K562 (cell line): ENCODE data around the gene ATXN1. TPM values are rescaled to one million over a fixed set of nuclear protein-coding genes. Genes with fewer than 3 reads are reported as not detected.

ENCODE experiments used
- ARNT ChIP-seq, 2 experiments: fragments of 450-650 bp; IDR thresholded peaks; 2 replicates each; pipeline ENCODE4 v1.6.1; 2016; ENCODE audit warnings: mild to moderate bottlenecking in 1 of 2
- ATF7 ChIP-seq: fragments of 450-650 bp; IDR thresholded peaks from 2 replicates; pipeline ENCODE4 v1.7.1; 2014; ENCODE audit warnings: mild to moderate bottlenecking, moderate library complexity
- CBFA2T2 ChIP-seq: fragments of 450-650 bp; conservative IDR thresholded peaks from 2 replicates; pipeline ENCODE4 v1.6.1; 2017; ENCODE audit warnings: mild to moderate bottlenecking
- CREB1 ChIP-seq, 2 experiments: sonication (generic) in 1 of 2; formaldehyde crosslinking in 1 of 2; IDR thresholded peaks; 2 replicates each; pipeline versions ENCODE4 v1.6.1 to v1.8.0; 2012 to 2022; ENCODE audit warnings: inconsistent platforms in 1 of 2, mild to moderate bottlenecking in 1 of 2, missing genetic modification reagents in 1 of 2, moderate library complexity in 1 of 2
- DNMT1 ChIP-seq: fragments of 450-650 bp; IDR thresholded peaks from 2 replicates; pipeline ENCODE4 v1.6.1; 2016; ENCODE audit warnings: antibody characterized with exemption, mild to moderate bottlenecking
- ESRRA ChIP-seq: fragments of 450-650 bp; IDR thresholded peaks from 2 replicates; pipeline ENCODE4 v1.6.1; 2014; ENCODE audit warnings: low read depth, mild to moderate bottlenecking, moderate library complexity, borderline replicate concordance
- ETS2 ChIP-seq: IDR thresholded peaks from 2 replicates; pipeline ENCODE4 v1.6.1; 2016; ENCODE audit warnings: borderline replicate concordance, missing genetic modification characterization, mild to moderate bottlenecking, moderate library complexity, missing compliant biosample characterization; ENCODE audit not compliant: poor library complexity, severe bottlenecking
- FOSL1 ChIP-seq: fragments of 200-800 bp; sonication (Bioruptor generic); conservative IDR thresholded peaks from 2 replicates; pipeline ENCODE4 v1.6.1; 2016; ENCODE audit warnings: missing genetic modification characterization, missing compliant biosample characterization
- FOXA1 ChIP-seq: fragments of 450-650 bp; IDR thresholded peaks from 2 replicates; pipeline ENCODE4 v1.6.1; 2016; ENCODE audit warnings: mild to moderate bottlenecking, borderline replicate concordance
- KDM5B ChIP-seq: fragments of 200-600 bp; sonication (generic); IDR thresholded peaks from 2 replicates; pipeline ENCODE4 v1.6.1; 2012; ENCODE audit warnings: low read depth, mild to moderate bottlenecking, moderate library complexity, low read length, control low read depth, inconsistent platforms; ENCODE audit not compliant: insufficient replicate concordance
- NFXL1 ChIP-seq: fragments of 450-650 bp; formaldehyde crosslinking; IDR thresholded peaks from 2 replicates; pipeline ENCODE4 v1.4.0; 2021; ENCODE audit warnings: mild to moderate bottlenecking
- NFYB ChIP-seq: IDR thresholded peaks from 2 replicates; pipeline ENCODE4 v1.6.1; 2011; ENCODE audit warnings: mild to moderate bottlenecking, moderate library complexity; ENCODE audit not compliant: insufficient read length; ENCODE audit errors: extremely low read depth
- NR4A1 ChIP-seq, 2 experiments: fragments of 250-450 bp in 1 of 2; fragments of 450-650 bp in 1 of 2; sonication (Bioruptor Pico) in 1 of 2; IDR thresholded peaks; 2 replicates each; pipeline versions ENCODE4 v1.4.0 to v1.6.1; 2016 to 2020; ENCODE audit warnings: mild to moderate bottlenecking in 2 of 2, missing compliant biosample characterization in 1 of 2, missing genetic modification characterization in 1 of 2, moderate library complexity in 1 of 2
- RBBP5 ChIP-seq: fragments of 200-600 bp; sonication (generic); IDR thresholded peaks from 2 replicates; pipeline ENCODE4 v1.6.1; 2012; ENCODE audit warnings: borderline replicate concordance, mild to moderate bottlenecking, low read length, control low read depth, inconsistent platforms; ENCODE audit not compliant: insufficient read depth, poor library complexity, severe bottlenecking
- ZFX ChIP-seq: sonication (generic); formaldehyde crosslinking; IDR thresholded peaks from 2 replicates; pipeline ENCODE4 v1.8.0; 2022; ENCODE audit warnings: mild to moderate bottlenecking, missing genetic modification reagents, moderate library complexity
- ZNF408 ChIP-seq: fragments of 250-450 bp; sonication (Bioruptor Pico); IDR thresholded peaks from 2 replicates; pipeline ENCODE4 v1.4.0; 2020; ENCODE audit warnings: low read depth, mild to moderate bottlenecking, moderate library complexity
- polyA plus RNA-seq, 8 experiments: library from polyadenylated mRNA; depleted of rRNA in 4 of 8; stranded (reverse) in 5 of 8; unstranded in 3 of 8; fragments of >200 nt; fragmentation: Nextera tagmentation in 2 of 8; fragmentation: Illumina TruSeq in 1 of 8; extraction: Ambion mirVana in 2 of 8; extraction: Trizol in 1 of 8; gene quantifications; 2 replicates each; pipeline versions ENCODE4 v1.2.1 to v1.2.3, GENCODE V29; 2011 to 2014; ENCODE audit warnings: inconsistent platforms in 1 of 8, missing spikeins in 1 of 8
- total RNA-seq, 7 experiments: library from RNA; depleted of rRNA in 6 of 7; stranded (reverse); fragments of >200 nt in 6 of 7; fragmentation: Illumina TruSeq in 2 of 7; extraction: Trizol in 2 of 7; gene quantifications; 2 replicates each; pipeline versions ENCODE4 v1.2.1 to v1.2.3, GENCODE V29; 2011 to 2021; ENCODE audit warnings: low replicate concordance in 1 of 7
- TF ChIP-seq, protein P1 (sequence below): fragments of 450-650 bp; formaldehyde crosslinking; IDR thresholded peaks from 2 replicates; pipeline ENCODE4 v1.4.0; 2020; ENCODE audit warnings: mild to moderate bottlenecking
- TF ChIP-seq, protein P2 (sequence below), 3 experiments: IDR thresholded peaks in 2 of 3; conservative IDR thresholded peaks in 1 of 3; 2 replicates each; pipeline ENCODE4 v1.5.1; 2011 to 2012; ENCODE audit warnings: low read length in 3 of 3, mild to moderate bottlenecking in 3 of 3, control low read depth in 2 of 3, improper control_type of control experiment in 1 of 3, inconsistent platforms in 1 of 3, low read depth in 1 of 3, mixed read lengths in 1 of 3, moderate library complexity in 1 of 3; ENCODE audit not compliant: insufficient read depth in 2 of 3
- TF ChIP-seq, protein P3 (sequence below), 2 experiments: fragments of 450-650 bp in 1 of 2; IDR thresholded peaks; 2 replicates each; pipeline ENCODE4 v1.6.1; 2011 to 2017; ENCODE audit warnings: low read depth in 2 of 2, antibody characterized with exemption in 1 of 2, borderline replicate concordance in 1 of 2, low read length in 1 of 2, mild to moderate bottlenecking in 1 of 2, mixed read lengths in 1 of 2; ENCODE audit not compliant: control insufficient read depth in 1 of 2
- TF ChIP-seq, protein P4 (sequence below): fragments of 250-450 bp; sonication (Bioruptor Pico); IDR thresholded peaks from 2 replicates; pipeline ENCODE4 v1.8.0; 2021; ENCODE audit warnings: moderate library complexity, mild to moderate bottlenecking, inconsistent platforms

Gene ATXN1
- total and polyA plus RNA-seq, 9 of the 15 experiments (the other 6 are each of a cell fraction or from before 2014, with no cell fraction given) = under 0.01 to 1.2 (median 0.58) TPM

DNA sequence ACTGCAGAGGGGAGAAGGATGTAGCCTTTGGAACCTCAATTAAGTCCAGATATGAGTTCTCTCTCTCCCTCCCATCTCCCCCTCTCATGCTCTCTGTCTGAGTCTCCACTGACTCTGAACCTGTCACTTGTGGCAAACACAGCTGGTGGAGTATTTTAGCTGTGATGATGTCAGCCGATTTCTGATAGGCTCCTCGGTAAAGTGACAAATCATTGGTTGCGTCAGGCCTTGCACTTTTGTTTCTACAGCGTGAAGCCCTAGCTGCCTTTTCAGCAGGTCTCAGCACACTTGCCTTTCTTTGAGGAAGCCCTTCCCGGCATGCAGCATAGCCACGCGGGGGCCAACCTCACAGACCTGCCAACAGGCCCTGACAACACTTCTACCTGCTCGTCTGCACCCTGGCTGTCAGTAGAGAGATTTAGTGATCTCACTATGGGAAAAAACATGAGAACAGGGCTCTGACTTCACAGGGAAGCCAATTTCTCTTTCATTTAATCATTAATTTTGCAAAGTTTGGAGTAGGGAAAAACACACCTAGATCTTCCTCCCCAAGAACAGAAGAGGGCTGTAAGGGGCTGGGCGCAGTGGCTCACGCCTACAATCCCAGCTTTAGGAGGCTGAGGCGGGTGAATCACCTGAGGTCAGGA is 438.5 kb downstream of the ATXN1 start (continued):
- TF ChIP-seq, protein P1, sequence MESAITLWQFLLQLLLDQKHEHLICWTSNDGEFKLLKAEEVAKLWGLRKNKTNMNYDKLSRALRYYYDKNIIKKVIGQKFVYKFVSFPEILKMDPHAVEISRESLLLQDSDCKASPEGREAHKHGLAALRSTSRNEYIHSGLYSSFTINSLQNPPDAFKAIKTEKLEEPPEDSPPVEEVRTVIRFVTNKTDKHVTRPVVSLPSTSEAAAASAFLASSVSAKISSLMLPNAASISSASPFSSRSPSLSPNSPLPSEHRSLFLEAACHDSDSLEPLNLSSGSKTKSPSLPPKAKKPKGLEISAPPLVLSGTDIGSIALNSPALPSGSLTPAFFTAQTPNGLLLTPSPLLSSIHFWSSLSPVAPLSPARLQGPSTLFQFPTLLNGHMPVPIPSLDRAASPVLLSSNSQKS (CRISPR knock-in tag) = no peak
- TF ChIP-seq ATF7 = peak; percentile 99
- no peak for TF ChIP-seq RBBP5
- TF ChIP-seq ETS2 = no peak
- peak; percentile 24 for TF ChIP-seq NFYB
- no peak; the same call in 1 of the 2 replicates for TF ChIP-seq CBFA2T2
- peak in 1 of 2 experiments; percentile 76; a peak in 1 of 4 replicates for TF ChIP-seq ARNT (IDR thresholded peaks at IDR 0.05)
- TF ChIP-seq CREB1 (IDR thresholded peaks at IDR 0.05) = peak; percentile 74
- peak; percentile 72 for TF ChIP-seq CREB1 (CRISPR knock-in tag; IDR thresholded peaks at IDR 0.05)
- peak; percentile 86 for TF ChIP-seq ZFX (CRISPR knock-in tag)
- TF ChIP-seq NFXL1 (CRISPR knock-in tag) = no peak
- TF ChIP-seq, protein P2, sequence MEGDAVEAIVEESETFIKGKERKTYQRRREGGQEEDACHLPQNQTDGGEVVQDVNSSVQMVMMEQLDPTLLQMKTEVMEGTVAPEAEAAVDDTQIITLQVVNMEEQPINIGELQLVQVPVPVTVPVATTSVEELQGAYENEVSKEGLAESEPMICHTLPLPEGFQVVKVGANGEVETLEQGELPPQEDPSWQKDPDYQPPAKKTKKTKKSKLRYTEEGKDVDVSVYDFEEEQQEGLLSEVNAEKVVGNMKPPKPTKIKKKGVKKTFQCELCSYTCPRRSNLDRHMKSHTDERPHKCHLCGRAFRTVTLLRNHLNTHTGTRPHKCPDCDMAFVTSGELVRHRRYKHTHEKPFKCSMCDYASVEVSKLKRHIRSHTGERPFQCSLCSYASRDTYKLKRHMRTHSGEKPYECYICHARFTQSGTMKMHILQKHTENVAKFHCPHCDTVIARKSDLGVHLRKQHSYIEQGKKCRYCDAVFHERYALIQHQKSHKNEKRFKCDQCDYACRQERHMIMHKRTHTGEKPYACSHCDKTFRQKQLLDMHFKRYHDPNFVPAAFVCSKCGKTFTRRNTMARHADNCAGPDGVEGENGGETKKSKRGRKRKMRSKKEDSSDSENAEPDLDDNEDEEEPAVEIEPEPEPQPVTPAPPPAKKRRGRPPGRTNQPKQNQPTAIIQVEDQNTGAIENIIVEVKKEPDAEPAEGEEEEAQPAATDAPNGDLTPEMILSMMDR (IDR thresholded peaks at IDR 0.05 in 2 of 3, conservative IDR thresholded peaks at IDR 0.05 in 1 of 3; ENCODE audit: insufficient read depth in 2 of 3, low read depth in 1 of 3, low read length in 3 of 3) = no peak; a peak in 1 of 6 replicates
- no peak for TF ChIP-seq NR4A1 (CRISPR knock-in tag; IDR thresholded peaks at IDR 0.05)
- TF ChIP-seq NR4A1 (tag; IDR thresholded peaks at IDR 0.05) = 0 out of 2 replicates have a peak, but pooled peaks have one; percentile 63
- no peak for TF ChIP-seq DNMT1
- no peak for TF ChIP-seq ZNF408
- no peak for TF ChIP-seq FOXA1
- TF ChIP-seq ESRRA = peak; percentile 57; the same call in 1 of the 2 replicates
- no peak for TF ChIP-seq KDM5B
- TF ChIP-seq, protein P3, sequence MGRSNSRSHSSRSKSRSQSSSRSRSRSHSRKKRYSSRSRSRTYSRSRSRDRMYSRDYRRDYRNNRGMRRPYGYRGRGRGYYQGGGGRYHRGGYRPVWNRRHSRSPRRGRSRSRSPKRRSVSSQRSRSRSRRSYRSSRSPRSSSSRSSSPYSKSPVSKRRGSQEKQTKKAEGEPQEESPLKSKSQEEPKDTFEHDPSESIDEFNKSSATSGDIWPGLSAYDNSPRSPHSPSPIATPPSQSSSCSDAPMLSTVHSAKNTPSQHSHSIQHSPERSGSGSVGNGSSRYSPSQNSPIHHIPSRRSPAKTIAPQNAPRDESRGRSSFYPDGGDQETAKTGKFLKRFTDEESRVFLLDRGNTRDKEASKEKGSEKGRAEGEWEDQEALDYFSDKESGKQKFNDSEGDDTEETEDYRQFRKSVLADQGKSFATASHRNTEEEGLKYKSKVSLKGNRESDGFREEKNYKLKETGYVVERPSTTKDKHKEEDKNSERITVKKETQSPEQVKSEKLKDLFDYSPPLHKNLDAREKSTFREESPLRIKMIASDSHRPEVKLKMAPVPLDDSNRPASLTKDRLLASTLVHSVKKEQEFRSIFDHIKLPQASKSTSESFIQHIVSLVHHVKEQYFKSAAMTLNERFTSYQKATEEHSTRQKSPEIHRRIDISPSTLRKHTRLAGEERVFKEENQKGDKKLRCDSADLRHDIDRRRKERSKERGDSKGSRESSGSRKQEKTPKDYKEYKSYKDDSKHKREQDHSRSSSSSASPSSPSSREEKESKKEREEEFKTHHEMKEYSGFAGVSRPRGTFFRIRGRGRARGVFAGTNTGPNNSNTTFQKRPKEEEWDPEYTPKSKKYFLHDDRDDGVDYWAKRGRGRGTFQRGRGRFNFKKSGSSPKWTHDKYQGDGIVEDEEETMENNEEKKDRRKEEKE (IDR thresholded peaks at IDR 0.05; ENCODE audit: borderline replicate concordance in 1 of 2, control insufficient read depth in 1 of 2, low read depth in 2 of 2, low read length in 1 of 2) = 0 out of 4 replicates have a peak, but pooled peaks of 1 of the 2 experiments have one; percentile 54
- peak; percentile 77 for TF ChIP-seq FOSL1 (tag)
- TF ChIP-seq, protein P4, sequence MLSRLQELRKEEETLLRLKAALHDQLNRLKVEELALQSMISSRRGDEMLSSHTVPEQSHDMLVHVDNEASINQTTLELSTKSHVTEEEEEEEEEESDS (CRISPR knock-in tag) = no peak
